ENCODE results near the gene PPP2CA.
A peak's percentile ranks its signal among the peaks of the same experiment; 100 is the strongest.

PPP2CA gene

DNA sequence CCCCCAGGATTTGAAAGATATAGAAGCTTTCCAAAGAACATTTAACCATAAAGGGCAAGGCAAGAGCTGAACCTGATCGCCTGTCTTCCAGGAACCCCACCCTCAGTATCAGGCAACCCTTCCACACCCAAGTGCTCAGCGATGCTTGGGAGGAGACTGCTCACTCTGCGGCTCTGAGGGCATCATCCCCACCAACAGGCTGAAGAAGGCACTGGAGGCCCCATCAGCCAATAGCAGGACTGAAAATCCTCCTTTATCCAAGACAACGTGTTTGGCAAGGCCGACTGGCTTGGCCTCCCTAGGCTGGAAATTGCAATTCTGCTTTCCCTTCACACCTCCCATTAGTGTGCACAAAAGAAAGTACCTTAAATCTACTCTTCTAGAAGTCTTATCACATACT is 1.4 kb upstream of the PPP2CA start:
- peaks cover 36% of the 10 kb centered on the region for H3K79me2 ChIP-seq (ENCODE audit: insufficient read depth, low read length)
- H3K4me2 ChIP-seq (ENCODE audit: low read depth, low read length, poor library complexity, severe bottlenecking): peak overlapping the region; percentile 65
- H4K20me1 ChIP-seq (ENCODE audit: low read depth, low read length): peaks cover 27% of the 10 kb centered on the region
- TF ChIP-seq EZH2phosphoT487 (conservative IDR thresholded peaks at IDR 0.05; ENCODE audit: low read length): no peak
- TF ChIP-seq, protein P1, sequence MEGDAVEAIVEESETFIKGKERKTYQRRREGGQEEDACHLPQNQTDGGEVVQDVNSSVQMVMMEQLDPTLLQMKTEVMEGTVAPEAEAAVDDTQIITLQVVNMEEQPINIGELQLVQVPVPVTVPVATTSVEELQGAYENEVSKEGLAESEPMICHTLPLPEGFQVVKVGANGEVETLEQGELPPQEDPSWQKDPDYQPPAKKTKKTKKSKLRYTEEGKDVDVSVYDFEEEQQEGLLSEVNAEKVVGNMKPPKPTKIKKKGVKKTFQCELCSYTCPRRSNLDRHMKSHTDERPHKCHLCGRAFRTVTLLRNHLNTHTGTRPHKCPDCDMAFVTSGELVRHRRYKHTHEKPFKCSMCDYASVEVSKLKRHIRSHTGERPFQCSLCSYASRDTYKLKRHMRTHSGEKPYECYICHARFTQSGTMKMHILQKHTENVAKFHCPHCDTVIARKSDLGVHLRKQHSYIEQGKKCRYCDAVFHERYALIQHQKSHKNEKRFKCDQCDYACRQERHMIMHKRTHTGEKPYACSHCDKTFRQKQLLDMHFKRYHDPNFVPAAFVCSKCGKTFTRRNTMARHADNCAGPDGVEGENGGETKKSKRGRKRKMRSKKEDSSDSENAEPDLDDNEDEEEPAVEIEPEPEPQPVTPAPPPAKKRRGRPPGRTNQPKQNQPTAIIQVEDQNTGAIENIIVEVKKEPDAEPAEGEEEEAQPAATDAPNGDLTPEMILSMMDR (IDR thresholded peaks at IDR 0.05; ENCODE audit: insufficient read depth, low read length, poor library complexity, severe bottlenecking): no peak
- no peaks in the 10 kb centered on the region for H3K9me2 ChIP-seq (replicated peaks; ENCODE audit: insufficient read depth, low read length)
- H3K4me3 ChIP-seq (ENCODE audit: insufficient read depth, low read length, poor library complexity, severe bottlenecking): peak overlapping the region; percentile 61
- no peak overlapping the region for H3K27ac ChIP-seq (ENCODE audit: low read depth, low read length)
- H3F3A ChIP-seq (ENCODE audit: insufficient read depth): peaks cover 8% of the 10 kb centered on the region; the same call in 1 of the 2 replicates
- no peak overlapping the region for H2AFZ ChIP-seq (ENCODE audit: low read depth, low read length, severe bottlenecking)
- peak overlapping the region; percentile 100 for H3K9ac ChIP-seq (ENCODE audit: low read length)
- peaks cover 16% of the 10 kb centered on the region for H3K36me3 ChIP-seq (ENCODE audit: low read length)
- no peaks in the 10 kb centered on the region for H3K9me3 ChIP-seq (ENCODE audit: insufficient read depth, low read length)
- no peaks in the 10 kb centered on the region for H3K27me3 ChIP-seq (ENCODE audit: low read length)

DNA sequence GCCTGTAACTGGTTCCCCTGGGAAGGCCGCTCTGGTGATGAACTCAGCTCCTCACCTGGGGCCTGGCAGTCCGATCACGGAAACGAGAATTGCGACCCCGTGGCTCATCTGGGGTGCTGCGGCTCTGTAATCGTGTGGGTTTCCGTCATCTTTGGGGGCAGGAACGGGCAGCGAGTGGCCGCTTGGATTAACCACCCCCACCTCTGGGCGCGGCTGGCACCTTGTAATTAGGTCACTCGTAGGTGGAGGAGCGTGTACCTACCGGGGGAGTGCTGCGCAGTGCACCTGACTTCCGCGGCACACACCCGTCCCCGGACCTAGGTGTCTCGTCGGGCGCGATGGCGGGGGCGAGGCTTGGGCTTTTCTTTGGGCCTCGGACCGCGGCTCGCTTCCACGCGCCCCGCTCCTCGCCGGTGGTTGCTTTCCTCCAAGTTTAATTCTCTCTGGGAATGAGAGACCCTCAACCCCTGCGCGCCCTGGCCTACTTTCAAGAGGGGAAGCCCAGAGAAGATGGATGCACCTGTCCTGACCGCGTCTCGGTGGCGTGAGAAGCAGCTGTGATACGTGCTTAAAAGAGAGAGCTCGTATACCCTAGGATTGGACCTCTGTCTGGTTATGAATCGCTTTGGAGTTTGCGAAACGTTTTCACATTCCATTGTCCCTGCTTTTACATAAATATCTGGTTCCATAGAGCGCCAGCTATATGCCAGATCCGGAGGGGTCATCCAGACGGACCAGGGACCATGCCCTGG is 744 bp upstream of the PPP2CA start:
- Histone ChIP-seq H3K9ac (ENCODE audit: low read length) (peak overlapping the region; percentile 100), H2AFZ (ENCODE audit: low read depth, low read length, severe bottlenecking) (peak overlapping the region; percentile 93), H3K27me3 (ENCODE audit: low read length) (no peaks in the 10 kb centered on the region), H3F3A (ENCODE audit: insufficient read depth) (peaks cover 12% of the 10 kb centered on the region; the same call in 1 of the 2 replicates), H3K9me3 (ENCODE audit: insufficient read depth, low read length) (no peaks in the 10 kb centered on the region), H3K79me2 (ENCODE audit: insufficient read depth, low read length) (peaks cover 43% of the 10 kb centered on the region), H3K36me3 (ENCODE audit: low read length) (peaks cover 16% of the 10 kb centered on the region), H3K9me2 (replicated peaks; ENCODE audit: insufficient read depth, low read length) (no peaks in the 10 kb centered on the region), H3K4me3 (ENCODE audit: insufficient read depth, low read length, poor library complexity, severe bottlenecking) (peak overlapping the region; percentile 61), H4K20me1 (ENCODE audit: low read depth, low read length) (peaks cover 32% of the 10 kb centered on the region), H3K27ac (ENCODE audit: low read depth, low read length) (peak overlapping the region; percentile 86), H3K4me2 (ENCODE audit: low read depth, low read length, poor library complexity, severe bottlenecking) (peak overlapping the region; percentile 65)
- no peak for TF ChIP-seq EZH2phosphoT487 (conservative IDR thresholded peaks at IDR 0.05; ENCODE audit: low read length)
- TF ChIP-seq, protein P1 (IDR thresholded peaks at IDR 0.05; ENCODE audit: insufficient read depth, low read length, poor library complexity, severe bottlenecking): no peak

DNA sequence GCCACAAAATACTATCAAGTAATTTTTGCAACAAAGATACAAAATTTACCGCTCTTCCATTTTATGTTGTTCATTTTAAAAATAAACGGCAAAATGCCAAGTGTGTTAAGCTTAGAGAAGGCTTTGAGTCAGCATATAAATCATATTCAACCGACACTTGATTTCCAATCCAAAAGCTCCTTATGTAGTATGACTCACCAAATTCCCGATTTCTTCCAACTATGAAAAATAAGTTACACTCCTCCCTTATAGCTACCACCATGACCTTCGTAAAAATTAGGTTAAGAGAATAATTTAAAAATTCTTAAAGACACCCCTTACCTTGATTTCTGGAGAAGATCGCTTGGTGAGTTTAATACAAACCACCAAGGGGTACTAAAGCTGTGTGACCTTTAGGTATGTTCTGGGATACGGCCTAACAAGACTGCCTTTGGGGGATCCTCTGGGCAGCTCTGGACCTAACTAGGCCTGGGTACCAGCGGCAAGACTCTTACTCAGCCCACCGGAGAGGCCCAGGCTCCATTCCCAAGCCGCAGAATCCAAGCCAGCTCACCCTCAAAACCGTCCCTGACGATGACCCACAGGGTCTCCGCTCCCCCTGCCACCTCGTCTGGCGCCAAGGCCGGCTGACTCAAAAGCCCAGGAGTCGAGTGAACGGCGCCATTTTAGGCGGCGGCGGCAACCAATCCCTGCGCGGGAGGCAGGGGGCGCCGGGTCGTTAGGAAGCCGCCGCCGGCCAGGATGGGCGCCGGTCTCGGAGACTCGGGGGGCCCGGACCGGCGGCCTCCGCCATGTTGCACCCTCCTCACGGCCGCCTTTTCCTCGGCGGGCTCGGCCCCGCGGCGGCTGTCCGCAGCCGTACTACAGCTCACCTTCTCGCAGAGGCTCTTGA is 739 bp downstream of the PPP2CA start:
- Histone ChIP-seq H3K9ac (ENCODE audit: low read length) (peak overlapping the region; percentile 100), H3K9me3 (ENCODE audit: insufficient read depth, low read length) (no peaks in the 10 kb centered on the region), H3K4me3 (ENCODE audit: insufficient read depth, low read length, poor library complexity, severe bottlenecking) (peak overlapping the region; percentile 87), H3K36me3 (ENCODE audit: low read length) (peaks cover 16% of the 10 kb centered on the region), H3K79me2 (ENCODE audit: insufficient read depth, low read length) (peaks cover 58% of the 10 kb centered on the region), H3F3A (ENCODE audit: insufficient read depth) (peaks cover 12% of the 10 kb centered on the region; the same call in 1 of the 2 replicates), H3K9me2 (replicated peaks; ENCODE audit: insufficient read depth, low read length) (no peaks in the 10 kb centered on the region), H3K4me2 (ENCODE audit: low read depth, low read length, poor library complexity, severe bottlenecking) (peak overlapping the region; percentile 96), H3K27me3 (ENCODE audit: low read length) (no peaks in the 10 kb centered on the region), H2AFZ (ENCODE audit: low read depth, low read length, severe bottlenecking) (peak overlapping the region; percentile 72), H3K27ac (ENCODE audit: low read depth, low read length) (peak overlapping the region; percentile 86), H4K20me1 (ENCODE audit: low read depth, low read length) (peaks cover 38% of the 10 kb centered on the region)
- TF ChIP-seq, protein P1 (IDR thresholded peaks at IDR 0.05; ENCODE audit: insufficient read depth, low read length, poor library complexity, severe bottlenecking): no peak
- TF ChIP-seq EZH2phosphoT487 (conservative IDR thresholded peaks at IDR 0.05; ENCODE audit: low read length): no peak
